NK-92 (cell line): Measurements from ENCODE around the gene DUSP9.

Experiments used
- DNase-seq: peaks from one replicate; lab custom pipeline; 2025; ENCODE audit not compliant: unreplicated experiment; lab: John Stamatoyannopoulos, UW

Gene DUSP9

GRCh38 chrX:153635788-153636668 is 11.0 kb upstream of the DUSP9 start:
- DNase-seq = no peak

- no peak for DNase-seq
Measured at GRCh38 chrX:153636716-153637115, 10.3 kb upstream of the DUSP9 start.

DNA sequence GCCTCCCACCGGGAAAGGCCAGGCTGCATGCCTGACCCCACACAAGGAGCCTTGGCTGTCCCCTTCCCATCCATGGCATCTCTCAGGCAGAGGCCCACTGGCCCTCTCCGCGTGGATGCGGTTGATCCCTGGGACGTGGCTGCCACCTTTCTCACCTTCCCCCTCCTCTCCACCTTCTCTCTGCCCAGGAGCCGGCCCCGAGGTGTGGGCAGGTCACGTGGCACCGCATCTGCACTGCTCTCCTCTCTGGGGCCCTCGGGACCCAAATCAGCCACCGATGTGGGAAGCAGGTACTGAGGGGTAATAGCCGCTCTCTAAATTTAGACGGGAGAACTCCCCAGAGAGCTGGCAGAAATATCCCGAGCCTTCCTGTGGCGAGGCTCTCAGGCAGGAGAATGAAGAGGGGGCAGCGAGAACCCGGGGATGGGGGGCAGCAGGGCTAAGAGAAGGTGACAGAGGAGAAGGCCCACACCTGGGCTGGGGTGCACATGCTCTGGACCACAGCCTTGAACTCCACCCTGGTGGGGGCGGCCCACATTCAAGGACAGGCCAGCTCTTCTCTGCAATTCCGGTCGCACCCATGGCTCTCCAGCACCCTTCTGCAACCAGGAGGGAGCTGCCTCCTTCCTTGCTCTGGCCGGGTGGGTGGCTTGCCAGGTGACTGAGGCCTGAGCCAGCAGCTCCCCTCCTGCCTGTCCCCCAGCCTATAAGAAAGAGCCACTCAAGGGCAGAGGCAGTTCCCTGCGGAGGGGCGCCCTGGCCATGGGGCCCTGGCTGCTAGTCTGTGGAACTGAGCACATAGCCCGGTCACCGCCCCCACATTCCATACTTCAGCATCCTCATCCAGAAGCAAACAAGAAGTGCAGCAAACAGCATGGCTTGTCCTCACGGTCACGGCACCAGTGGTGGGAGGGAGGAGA is 9.6 kb upstream of the DUSP9 start:
- no peak for DNase-seq

DNA sequence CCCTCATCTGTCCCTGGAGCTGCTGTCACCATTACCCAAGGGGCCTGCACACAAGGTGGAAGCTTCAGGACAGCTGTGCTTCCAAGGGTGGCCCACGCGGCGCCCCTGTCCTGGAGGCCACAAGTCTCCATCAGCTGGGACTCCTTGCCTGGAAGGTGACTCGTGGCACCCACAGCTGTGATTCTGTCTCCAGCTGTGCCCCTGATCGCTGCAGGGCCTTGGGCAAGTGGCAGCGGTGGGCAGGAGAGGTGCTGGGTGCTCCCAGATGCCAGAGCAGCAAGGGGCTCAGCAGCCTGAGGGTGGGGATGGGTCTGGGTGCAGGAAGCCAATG is 9.0 kb upstream of the DUSP9 start:
- DNase-seq = no peak

DNA sequence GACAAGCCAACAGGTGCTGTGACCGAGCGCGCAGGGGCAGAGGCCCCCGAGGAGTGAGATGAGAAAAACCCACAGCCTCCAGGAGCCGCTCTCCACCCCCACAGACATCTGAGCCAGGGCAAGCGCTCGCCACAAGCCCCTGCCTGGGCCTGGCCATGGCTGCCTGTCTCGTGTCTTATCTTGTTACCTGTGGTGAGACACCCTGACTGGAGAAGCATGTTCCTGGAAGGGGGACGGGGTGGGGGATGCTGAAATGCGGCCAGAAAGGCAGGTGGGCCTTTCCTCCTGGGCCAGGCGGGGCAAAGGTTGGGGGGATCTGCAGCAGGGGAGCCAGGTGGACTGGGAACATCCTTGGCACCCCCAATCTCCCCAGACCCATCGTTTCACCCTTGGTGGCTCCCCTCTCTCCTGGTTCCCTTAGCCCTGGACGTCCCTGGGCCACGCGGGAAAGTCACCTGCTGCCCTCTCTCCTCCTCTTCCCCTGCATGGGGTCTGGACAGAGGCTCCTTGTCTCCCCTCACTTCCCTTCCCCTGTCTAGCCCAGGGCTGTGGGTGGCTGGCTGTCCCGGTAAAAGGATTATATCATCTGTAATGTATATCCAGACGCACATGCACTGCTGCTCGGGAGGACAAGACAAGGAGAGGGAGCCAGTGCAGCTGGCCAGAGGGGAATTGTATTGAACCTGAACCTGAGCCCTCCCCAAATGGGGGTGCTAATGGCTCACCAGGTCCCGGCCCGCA is 8.4 kb upstream of the DUSP9 start:
- no peak for DNase-seq

DNA sequence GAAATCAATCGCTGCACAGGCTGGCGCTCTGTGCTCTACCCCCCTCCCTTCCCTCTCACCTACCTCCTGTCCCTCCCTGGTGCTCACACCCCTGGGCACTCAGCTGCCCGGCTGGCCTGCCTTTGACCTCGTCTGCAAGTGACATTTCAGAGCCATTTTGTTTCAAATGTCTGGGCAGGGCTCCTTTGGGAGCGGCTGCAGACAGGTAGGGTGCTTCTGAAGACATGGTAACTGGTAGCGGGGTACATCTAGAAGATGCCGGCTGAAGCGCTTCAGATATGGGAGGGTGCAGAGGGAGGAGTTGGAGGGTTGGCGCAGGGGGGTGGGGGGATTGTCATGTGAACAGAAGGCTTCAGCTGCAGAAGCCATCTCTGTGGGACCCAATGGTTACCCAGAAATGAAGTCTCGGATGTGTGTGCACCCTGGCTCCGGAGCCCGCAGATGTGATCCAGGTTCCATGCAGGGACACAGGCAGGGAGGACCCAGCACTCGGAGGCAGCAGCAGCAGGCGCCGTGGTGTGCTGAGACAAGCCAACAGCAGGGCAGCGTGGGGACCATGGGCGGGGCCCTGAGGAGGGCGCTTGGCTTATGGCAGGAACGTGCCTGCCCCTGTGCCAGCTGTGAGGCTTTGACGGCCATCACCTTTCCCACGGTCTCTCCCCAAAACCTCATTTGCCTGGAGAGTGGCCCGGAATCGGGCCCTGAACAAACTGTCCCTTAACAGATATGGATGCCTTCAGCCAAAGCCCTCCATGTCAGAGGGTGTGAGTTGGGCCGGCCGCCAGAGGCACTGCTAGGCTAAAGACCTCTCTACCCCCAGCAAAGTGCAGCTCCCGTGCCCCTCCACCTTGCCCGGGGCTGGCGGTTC is 7.6 kb upstream of the DUSP9 start:
- no peak for DNase-seq

- DNase-seq = no peak
Measured at GRCh38 chrX:153640045-153640686, 6.8 kb upstream of the DUSP9 start.

DNA sequence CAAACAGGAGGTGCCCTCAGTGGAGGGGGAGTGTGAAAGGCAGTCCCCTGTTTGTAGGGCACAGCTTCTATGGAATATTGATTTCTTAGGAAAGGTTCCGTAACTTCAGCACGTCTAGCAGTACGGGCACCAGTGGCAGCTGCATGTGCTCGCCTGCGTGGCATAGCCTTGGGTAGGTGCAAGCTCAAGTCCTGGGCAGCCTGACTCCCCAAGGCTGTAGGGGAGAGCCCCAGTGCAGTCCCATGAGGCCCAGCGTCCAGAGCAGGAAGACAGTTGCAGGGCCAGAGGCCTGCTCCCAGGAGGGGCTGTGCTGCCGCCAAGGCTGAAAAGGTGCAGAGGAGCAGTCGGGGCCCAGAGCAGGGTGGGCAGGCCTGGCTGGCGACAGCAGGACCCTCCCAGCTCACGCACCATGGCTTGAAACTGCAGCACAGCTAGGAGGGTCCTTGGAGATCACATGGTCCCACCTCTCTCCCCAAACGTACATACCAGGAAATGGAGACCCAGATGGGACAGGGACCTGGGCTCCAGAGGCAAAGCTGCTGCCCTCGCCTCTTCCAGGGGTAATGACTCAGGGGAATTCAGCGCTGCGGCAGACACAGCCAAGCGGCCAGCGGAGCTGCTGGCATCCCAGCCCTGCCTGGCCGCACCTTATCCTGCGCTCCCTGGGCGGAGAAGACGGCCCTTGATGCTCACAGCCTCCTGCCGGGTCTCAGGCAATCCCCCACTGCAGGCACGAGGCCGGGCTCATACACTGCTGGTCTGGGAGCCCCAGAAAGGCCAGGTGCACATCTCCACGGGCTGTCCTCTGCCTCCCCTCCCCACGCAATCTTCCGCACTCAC is 6.0 kb upstream of the DUSP9 start:
- DNase-seq = no peak

GRCh38 chrX:153641627-153642026 is 5.4 kb upstream of the DUSP9 start:
- no peak for DNase-seq

- DNase-seq = no peak
Measured at GRCh38 chrX:153642051-153642654, 4.8 kb upstream of the DUSP9 start.

DNA sequence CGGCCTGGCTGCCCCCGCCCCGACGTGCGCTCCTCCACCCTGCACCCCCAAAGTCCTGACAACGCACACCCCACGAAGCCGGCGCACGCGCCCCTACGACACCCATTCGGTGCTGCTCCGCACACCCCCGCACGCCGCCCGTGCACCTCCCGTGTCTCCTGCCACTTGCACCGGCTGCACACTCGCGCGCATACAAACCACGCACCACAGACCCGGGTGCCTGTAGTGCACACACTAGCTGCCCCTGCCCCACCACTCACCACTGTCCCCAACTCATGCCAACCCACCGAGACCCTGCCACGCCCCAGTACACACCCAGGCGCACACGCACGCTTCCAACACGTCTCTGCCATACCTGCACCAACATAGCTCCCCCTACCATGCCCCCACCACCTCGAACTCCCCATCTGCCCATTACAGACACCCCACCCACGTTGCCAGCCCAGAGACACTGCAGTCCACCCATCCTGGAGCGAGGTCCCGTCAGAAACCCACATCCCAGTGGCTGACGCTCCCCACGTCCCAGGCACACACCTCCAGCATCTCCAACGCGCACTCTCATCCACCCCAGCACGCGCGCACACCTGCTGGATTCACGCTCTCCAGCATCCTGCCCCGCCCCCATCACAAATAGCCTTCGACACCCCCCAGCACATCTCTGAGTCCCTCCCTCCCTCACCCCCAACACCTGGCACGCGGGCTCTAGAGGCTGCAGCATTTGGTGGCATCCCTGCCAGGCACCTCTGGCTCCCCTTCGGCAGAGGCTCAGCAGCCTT is 4.2 kb upstream of the DUSP9 start:
- DNase-seq = no peak

DNA sequence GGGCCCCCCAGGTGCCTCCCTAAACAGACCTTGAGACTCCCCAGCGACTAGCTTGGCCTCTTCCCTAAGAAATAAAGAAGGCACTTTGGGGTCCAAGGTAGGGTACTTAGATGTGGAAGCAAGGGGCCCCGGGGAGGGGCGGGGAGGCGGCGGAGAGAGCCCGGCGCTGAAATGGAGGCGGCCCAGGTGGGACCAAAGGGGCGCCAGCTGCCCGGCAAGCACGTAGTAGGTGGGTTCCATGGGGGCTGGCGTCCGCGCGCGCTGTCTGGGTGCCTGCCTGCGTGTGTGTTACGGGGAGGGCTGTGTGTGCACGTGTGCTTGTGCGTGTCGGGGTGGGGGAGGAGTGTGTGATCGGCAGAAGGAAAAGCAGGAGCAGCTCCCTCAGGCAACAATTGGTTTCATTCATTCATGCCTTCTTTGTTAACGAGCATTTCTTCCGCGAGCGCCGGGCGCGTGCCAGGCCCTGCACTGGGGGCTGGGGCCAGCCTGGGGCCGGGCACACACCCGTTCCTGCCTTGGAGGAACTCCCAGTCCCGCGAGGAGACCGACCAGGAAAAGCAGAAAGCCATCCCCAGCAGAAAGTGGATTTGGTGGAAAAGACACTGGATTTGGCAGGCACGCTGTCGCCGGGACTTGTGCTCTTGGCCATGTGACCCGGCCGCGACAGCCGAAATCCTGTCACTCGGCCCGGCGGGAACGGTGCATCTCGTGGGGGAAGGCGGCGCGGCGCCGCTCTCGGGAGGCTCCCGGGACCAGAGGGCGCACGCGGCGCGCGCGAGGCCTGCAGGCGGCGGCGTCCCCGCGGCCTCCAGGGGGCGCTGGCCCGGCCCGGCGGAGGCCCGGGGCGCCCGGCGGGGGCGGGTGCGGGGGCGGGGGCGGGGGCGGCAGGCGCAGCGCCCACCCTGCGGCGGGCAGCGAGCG is 3.3 kb upstream of the DUSP9 start:
- no peak for DNase-seq

DNA sequence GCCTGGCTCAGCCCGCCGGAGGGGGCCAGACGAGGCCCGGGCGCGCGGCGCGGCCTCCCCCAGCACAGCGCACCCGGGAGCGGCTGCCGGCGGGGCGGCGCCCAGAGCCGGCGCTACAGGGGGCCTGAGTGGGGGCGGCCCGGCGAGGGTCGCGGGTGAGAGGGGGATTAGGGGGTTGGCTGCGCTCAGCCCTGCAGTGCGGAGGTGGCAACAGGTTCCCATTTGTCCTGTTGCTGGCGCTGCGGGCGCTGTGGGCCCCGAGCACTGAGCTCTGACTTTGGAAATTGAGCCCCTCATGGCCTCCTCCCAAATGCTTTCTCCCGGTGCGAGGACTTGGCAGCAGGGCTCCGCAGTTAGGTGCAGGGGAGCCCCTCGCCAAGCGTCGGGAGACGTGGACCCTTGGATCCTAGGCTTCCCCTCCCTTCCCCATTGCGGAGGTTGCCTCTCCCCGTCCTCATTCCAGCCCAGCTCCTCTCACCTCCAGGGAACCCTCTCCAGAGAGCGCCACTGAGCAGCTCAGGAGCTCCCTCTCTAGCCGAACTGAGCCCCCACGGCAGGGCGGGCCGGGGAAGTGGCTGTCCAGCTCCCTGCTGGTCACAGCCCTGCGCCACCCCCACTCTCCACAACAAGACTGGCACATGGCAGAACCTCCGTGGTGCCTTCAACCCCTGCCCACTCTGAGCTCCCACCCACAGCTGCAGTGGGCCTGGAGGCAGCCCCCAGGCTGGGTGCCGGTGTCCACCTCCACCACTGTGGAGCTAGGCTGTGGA is 2.5 kb upstream of the DUSP9 start:
- no peak for DNase-seq

GRCh38 chrX:153645151-153645550 is 1.9 kb upstream of the DUSP9 start:
- no peak for DNase-seq

GRCh38 chrX:153645921-153646488 is 998 bp upstream of the DUSP9 start:
- no peak for DNase-seq
